GM08714 (cell line): ENCODE results near the gene AUP1.

ENCODE experiments used
- H3K4me3 ChIP-seq: fragments of 200-500 bp; sonication (Bioruptor generic); 2 replicates; pipeline ENCODE4 v1.5.1; 2014; ENCODE audit warnings: mild to moderate bottlenecking, low read length, inconsistent platforms
- ZNF274 ChIP-seq: IDR thresholded peaks from 2 replicates; pipeline ENCODE4 v1.6.1; 2012; ENCODE audit warnings: mild to moderate bottlenecking, low read depth, low read length

Gene AUP1

GRCh38 chr2:74496997-74497776, 32.3 kb downstream of the AUP1 start:
- TF ChIP-seq ZNF274 = no peak
- H3K4me3 ChIP-seq = no peak overlapping the region; the same call in 1 of the 2 replicates

- no peak for TF ChIP-seq ZNF274
- no peak overlapping the region for H3K4me3 ChIP-seq
Measured at GRCh38 chr2:74495440-74495839, 34.1 kb downstream of the AUP1 start.

GRCh38 chr2:74493546-74493945, 36.0 kb downstream of the AUP1 start:
- TF ChIP-seq ZNF274 = no peak

GRCh38 chr2:74491648-74492544, 37.6 kb downstream of the AUP1 start:
- TF ChIP-seq ZNF274 = no peak
- H3K4me3 ChIP-seq = no peak overlapping the region

More at GRCh38 chr2:74493546-74493945, 36.0 kb downstream of the AUP1 start:
- no peak overlapping the region for H3K4me3 ChIP-seq

- no peak overlapping the region for H3K4me3 ChIP-seq
- no peak for TF ChIP-seq ZNF274
Measured at GRCh38 chr2:74489906-74490305, 39.6 kb downstream of the AUP1 start.

- no peak for TF ChIP-seq ZNF274
- H3K4me3 ChIP-seq = no peak overlapping the region
Measured at GRCh38 chr2:74488643-74489481, 40.6 kb downstream of the AUP1 start.

GRCh38 chr2:74486141-74486540, 43.4 kb downstream of the AUP1 start:
- H3K4me3 ChIP-seq = no peak overlapping the region
- TF ChIP-seq ZNF274 = no peak

- H3K4me3 ChIP-seq = peak overlapping the region; percentile 76; the same call in 1 of the 2 replicates
Measured at GRCh38 chr2:74483675-74484164, 45.8 kb downstream of the AUP1 start.

GRCh38 chr2:74482801-74483674, 46.5 kb downstream of the AUP1 start, which contains the start of the genes CCDC142 and TTC31:
Gene CCDC142 (minus strand): TSS chr2:74482998. CDS start chr2:74482837, 161 bp downstream.
Gene TTC31 (plus strand): TSS chr2:74483081. CDS start chr2:74483096, 15 bp downstream.
- no peak for TF ChIP-seq ZNF274
- peak within 1 kb of the TSS; percentile 76 for H3K4me3 ChIP-seq

GRCh38 chr2:74481961-74482800, 47.3 kb downstream of the AUP1 start:
- no peak for TF ChIP-seq ZNF274
- H3K4me3 ChIP-seq = peak overlapping the region; percentile 76

- TF ChIP-seq ZNF274 = no peak
- peak overlapping the region; percentile 76; the same call in 1 of the 2 replicates for H3K4me3 ChIP-seq
Measured at GRCh38 chr2:74481431-74481830, 48.1 kb downstream of the AUP1 start.
